T-helper 17 cell (primary cell): ENCODE results near the gene THYN1. TPM values are rescaled to one million over a fixed set of nuclear protein-coding genes. Genes with fewer than 3 reads are reported as not detected.
"Not testable (repeated sequence)": the region's sequence is repeated elsewhere in the genome, so short reads cannot be mapped to it uniquely, and the experiment has no call there.

ENCODE experiments used
- ATAC-seq: fragments of 150-1000 bp; cut with Tn5 transposase; 2 replicates; pipeline ENCODE4 v1.10.0; 2021; ENCODE audit warnings: mild to moderate bottlenecking, moderate library complexity
- DNase-seq, 3 donors: peaks; one replicate each; pipeline versions ENCODE4 v3.0.0 to v3.0.0-alpha.2; 2020 to 2021
- H3K9me3 ChIP-seq: one replicate; pipeline ENCODE4 v1.7.0; 2013; ENCODE audit warnings: low read length, mild to moderate bottlenecking; ENCODE audit not compliant: control insufficient read depth, poor library complexity, severe bottlenecking
- H3K27ac Mint-ChIP-seq: one replicate; pipeline ENCODE4 v1.8.0; 2022; ENCODE audit warnings: mild to moderate bottlenecking, moderate library complexity, mixed read lengths
- H3K27me3 Mint-ChIP-seq: one replicate; pipeline ENCODE4 v1.8.0; 2022; ENCODE audit warnings: mixed read lengths
- H3K36me3 Mint-ChIP-seq: one replicate; pipeline ENCODE4 v1.8.0; 2022; ENCODE audit warnings: low read depth, mixed read lengths
- H3K4me1 Mint-ChIP-seq: one replicate; pipeline ENCODE4 v1.8.0; 2022; ENCODE audit warnings: mild to moderate bottlenecking, mixed read lengths
- H3K4me3 Mint-ChIP-seq: one replicate; pipeline ENCODE4 v1.8.0; 2022; ENCODE audit warnings: mild to moderate bottlenecking, moderate library complexity, mixed read lengths
- total RNA-seq, 4 donors: library from RNA in 2 of 4; stranded (reverse) in 2 of 4; gene quantifications; one replicate each; pipeline ENCODE4 v1.2.3 and lab custom pipeline; 2022 to 2026

Gene THYN1
- total RNA-seq, 2 donors from 2014 or later: 32.9 to 36.5 TPM

DNA sequence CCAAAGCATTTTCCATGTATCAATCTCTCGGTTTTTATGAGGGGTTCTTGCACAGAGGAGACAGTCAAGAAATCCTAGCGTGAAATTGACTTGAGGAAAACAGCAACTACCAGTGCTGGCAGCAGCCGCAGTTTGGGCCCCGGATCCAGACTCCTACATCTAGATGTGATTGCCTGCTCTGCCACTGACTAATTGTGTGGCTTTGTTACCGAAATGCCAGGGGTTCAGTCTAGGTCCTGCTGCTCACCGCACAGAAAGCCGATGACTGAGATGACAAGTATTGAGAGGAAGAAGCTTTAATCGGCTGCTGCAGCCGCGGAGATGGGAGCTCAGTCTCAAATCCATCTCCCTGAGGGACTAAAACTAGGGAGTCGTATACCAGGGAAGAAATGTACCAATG, 14.8 kb upstream of the THYN1 start:
- no peak for DNase-seq
- H3K27me3 Mint-ChIP-seq: no peaks in the 10 kb centered on the region
- H3K36me3 Mint-ChIP-seq: peaks cover 4% of the 10 kb centered on the region
- peaks cover 27% of the 10 kb centered on the region for H3K4me1 Mint-ChIP-seq
- ATAC-seq: no peak
- peak overlapping the region; percentile 34 for H3K27ac Mint-ChIP-seq
- no peaks in the 10 kb centered on the region for H3K9me3 ChIP-seq
- H3K4me3 Mint-ChIP-seq: no peak overlapping the region

DNA sequence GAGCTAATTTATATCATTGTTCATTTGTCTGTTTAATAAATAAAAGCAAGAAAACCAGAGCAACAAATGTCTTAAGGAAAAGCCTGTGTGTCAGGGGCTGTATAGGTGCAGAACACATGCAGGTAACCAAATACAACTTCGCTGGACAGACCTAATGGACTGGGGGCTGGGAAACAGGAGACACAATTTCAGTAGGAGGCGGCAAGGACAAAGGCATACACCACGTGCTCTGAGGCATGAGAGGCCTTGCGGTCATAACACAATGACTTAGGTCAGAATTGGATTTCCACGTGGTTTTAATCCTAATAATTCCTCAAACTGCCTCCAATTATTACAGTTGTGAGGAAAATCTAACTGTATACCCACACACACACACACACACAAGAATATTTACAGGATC, 14.3 kb upstream of the THYN1 start:
- no peak for DNase-seq
- Mint-ChIP-seq H3K27ac (peak overlapping the region; percentile 34), H3K36me3 (peaks cover 4% of the 10 kb centered on the region), H3K4me3 (no peak overlapping the region), H3K27me3 (no peaks in the 10 kb centered on the region), H3K4me1 (peaks cover 24% of the 10 kb centered on the region)
- H3K9me3 ChIP-seq: no peaks in the 10 kb centered on the region
- no peak for ATAC-seq

DNA sequence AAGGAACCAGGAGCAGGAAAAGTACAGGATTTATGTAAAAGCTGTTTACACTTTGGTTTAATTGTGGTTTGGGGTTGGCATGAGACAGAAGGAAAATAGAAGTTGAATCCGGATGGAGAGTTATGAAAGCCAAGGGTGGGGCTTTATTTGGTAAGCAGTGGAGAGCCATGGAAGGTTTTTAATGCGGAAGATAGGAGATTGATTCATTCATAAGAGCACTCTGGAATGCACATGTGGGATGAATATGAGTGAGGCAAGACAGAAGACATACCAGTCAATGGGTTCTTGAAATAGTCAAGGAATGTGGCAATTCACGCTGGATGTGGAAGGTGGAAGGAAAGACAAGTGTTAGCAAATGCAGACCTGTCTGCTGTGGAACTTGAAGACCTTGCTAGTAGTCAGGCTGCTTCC, 13.7 kb upstream of the THYN1 start:
- Mint-ChIP-seq H3K4me1 (peaks cover 22% of the 10 kb centered on the region), H3K27me3 (no peaks in the 10 kb centered on the region), H3K27ac (peak overlapping the region; percentile 34), H3K4me3 (no peak overlapping the region), H3K36me3 (peaks cover 4% of the 10 kb centered on the region)
- DNase-seq (no peak), ATAC-seq (no peak)
- no peaks in the 10 kb centered on the region for H3K9me3 ChIP-seq

DNA sequence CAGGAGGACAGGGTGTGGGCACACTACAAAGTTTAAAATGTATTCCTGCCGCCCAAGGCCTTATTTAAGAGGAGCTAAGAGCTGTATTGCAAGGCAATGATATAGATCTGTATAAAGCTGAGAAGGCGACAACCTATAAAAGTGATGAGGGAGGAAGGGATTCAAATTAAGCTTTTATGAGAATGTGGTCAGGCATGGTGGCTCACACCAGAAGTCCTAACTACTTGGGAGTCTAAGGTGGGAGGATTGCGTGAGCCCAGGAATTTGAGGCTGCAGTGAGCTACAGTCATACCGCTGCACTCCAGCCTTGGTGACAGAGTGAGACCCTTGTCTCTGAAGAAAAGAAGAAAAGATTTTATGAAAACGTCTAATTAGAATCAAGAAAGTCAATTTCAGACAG, 13.3 kb upstream of the THYN1 start:
- no peak overlapping the region for H3K4me3 Mint-ChIP-seq
- peaks cover 2% of the 10 kb centered on the region for H3K36me3 Mint-ChIP-seq
- no peaks in the 10 kb centered on the region for H3K9me3 ChIP-seq
- no peaks in the 10 kb centered on the region for H3K27me3 Mint-ChIP-seq
- DNase-seq (no peak), ATAC-seq (no peak)
- H3K4me1 Mint-ChIP-seq: peaks cover 20% of the 10 kb centered on the region
- peak overlapping the region; percentile 34 for H3K27ac Mint-ChIP-seq

DNA sequence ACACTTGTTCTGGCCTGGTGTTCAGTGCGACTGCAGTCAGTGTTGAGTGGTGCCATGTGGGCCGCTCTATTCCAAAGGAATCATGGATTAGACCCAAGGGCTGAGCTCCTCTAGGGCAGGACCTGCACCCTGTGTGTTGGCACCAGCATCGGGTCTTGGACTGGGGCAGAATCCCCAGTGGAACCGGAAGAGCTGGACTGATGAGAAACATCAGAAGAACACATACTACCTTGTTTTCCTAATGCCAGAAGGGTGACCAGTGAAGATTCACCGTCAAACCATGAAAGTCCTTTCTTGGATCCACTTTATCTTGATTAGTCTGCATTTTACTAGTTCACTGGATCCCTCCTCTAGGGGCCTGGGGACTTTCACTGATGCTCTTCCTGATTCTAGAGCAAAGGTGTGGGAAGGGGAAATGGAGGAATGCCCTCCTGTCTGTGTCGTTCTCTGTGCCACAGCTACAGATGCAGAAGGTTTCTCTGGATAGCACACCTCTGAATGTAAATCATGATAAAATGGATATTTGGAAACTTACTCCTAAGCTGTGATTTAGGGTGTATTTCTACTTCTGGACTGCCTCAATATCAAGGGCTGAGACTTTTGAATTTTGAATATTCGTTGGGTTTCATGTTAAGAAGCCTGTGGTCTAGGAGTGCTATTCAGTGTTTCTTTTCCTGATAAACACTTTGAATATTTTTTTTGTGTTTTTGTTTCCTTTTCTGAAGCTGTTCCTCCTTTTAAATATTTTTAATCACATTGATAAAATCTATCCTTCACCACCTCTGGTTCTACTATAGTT, 12.0 kb upstream of the THYN1 start:
- peaks cover 8% of the 10 kb centered on the region for H3K4me1 Mint-ChIP-seq
- no peak for DNase-seq
- H3K36me3 Mint-ChIP-seq: peaks cover 2% of the 10 kb centered on the region
- no peaks in the 10 kb centered on the region for H3K27me3 Mint-ChIP-seq
- no peak overlapping the region for H3K4me3 Mint-ChIP-seq
- no peaks in the 10 kb centered on the region for H3K9me3 ChIP-seq
- ATAC-seq: no peak
- H3K27ac Mint-ChIP-seq: peak overlapping the region; percentile 60

DNA sequence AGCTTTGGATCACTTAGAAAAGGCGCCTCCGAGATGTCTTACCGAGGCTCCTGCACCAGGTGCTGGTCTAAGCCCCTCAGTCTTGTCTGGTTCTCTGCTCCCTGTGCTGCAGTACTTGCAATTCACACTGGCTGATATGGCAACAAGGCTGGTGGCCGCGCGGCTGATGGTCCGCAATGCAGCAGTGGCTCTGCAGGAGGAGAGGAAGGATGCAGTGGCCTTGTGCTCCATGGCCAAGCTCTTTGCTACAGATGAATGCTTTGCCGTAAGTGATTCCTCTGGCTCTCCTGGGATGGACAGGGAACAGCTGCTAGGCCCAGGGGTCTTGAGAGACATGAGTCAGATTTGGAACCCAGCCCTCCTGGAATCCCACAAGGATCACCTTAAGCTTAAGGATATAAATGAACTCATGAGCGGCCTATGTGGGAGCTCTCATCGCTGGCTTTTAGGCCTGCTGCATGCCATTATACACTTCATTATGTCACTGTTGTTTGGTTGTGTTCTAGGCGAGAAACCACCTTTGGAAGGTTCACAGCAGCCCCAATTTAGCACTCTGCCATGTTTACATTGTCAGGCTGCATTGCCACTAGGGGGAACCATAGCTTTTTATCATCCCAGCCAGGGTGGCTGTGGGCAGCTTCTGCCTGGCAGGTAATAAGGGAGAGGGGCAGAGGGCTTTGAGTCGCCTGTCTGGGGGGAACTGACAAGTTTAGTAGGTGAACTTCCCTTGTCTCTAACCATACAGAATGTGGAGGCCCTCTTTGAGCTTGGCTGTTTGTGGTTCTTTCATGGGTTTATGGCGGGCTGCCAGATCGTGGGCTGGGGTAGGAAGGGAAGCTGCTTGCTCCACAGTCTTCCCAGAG, 8.7 kb upstream of the THYN1 start:
- Mint-ChIP-seq H3K4me1 (peaks cover 11% of the 10 kb centered on the region), H3K4me3 (no peak overlapping the region), H3K27ac (no peak overlapping the region), H3K27me3 (no peaks in the 10 kb centered on the region), H3K36me3 (peaks cover 3% of the 10 kb centered on the region)
- DNase-seq: peak in 1 of 3 donors; percentile 31
- H3K9me3 ChIP-seq: no peaks in the 10 kb centered on the region
- peak; percentile 78 for ATAC-seq

DNA sequence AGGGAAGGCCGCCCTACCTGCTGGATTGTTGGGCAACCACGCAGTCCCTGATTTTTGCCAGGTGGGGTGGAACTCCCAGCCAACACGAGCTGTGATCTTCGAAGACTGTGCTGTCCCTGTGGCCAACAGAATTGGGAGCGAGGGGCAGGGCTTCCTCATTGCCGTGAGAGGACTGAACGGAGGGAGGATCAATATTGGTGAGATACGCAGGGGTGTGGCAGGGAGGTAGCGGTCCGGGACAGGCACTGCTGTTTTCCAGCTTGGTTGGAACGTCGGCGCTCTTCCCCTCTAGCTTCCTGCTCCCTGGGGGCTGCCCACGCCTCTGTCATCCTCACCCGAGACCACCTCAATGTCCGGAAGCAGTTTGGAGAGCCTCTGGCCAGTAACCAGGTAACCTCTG, 7.8 kb upstream of the THYN1 start:
- no peaks in the 10 kb centered on the region for H3K9me3 ChIP-seq
- ATAC-seq (no peak), DNase-seq (no peak)
- Mint-ChIP-seq H3K27me3 (no peaks in the 10 kb centered on the region), H3K4me1 (peaks cover 7% of the 10 kb centered on the region), H3K27ac (no peak overlapping the region), H3K4me3 (no peak overlapping the region), H3K36me3 (peaks cover 3% of the 10 kb centered on the region)

DNA sequence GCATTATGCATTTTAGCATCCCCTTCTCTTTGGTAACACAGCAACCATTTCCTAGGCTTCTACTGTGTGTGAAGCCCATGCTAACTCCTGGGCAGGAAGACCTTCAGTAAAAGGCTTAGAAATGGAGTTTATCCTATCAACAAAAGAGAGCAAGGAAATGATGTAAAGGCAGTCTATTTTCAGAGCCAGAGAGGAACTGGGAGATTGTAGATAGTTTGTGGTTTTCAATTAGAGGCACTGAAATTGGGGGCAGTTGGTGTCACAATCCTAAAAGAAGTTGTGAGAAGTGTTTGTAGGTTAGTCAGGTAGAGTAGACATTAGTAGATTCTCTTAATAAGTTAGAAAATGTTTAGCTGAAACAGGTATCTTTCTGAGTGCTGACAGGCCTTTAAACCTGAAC, 7.4 kb upstream of the THYN1 start:
- no peak for DNase-seq
- Mint-ChIP-seq H3K36me3 (peaks cover 3% of the 10 kb centered on the region), H3K27ac (peak overlapping the region; percentile 16), H3K4me3 (no peak overlapping the region), H3K27me3 (no peaks in the 10 kb centered on the region), H3K4me1 (peaks cover 10% of the 10 kb centered on the region)
- ATAC-seq: no peak
- H3K9me3 ChIP-seq: no peaks in the 10 kb centered on the region

DNA sequence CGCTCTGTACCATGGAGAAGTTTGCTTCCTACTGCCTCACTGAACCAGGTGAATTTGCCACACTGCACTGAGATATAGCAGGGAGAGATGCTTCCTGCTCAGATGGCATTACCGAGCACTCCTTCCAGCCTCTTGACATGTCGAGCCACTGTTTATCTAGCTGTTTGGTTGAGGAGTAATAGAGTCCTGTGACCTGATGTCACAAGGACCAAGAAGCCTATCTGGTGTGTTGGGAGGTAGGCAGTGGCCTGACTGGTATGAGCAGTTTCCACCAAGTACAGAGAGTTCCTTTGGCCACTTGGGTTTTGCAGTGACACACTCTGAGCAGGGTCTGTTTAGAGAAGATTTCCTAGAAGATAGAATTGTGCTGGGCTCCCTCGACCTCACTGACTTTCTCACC, 5.4 kb upstream of the THYN1 start:
- ATAC-seq (no peak), DNase-seq (no peak)
- Mint-ChIP-seq H3K4me3 (no peak overlapping the region), H3K4me1 (peaks cover 20% of the 10 kb centered on the region), H3K27ac (no peak overlapping the region), H3K36me3 (peaks cover 3% of the 10 kb centered on the region), H3K27me3 (no peaks in the 10 kb centered on the region)
- no peaks in the 10 kb centered on the region for H3K9me3 ChIP-seq

DNA sequence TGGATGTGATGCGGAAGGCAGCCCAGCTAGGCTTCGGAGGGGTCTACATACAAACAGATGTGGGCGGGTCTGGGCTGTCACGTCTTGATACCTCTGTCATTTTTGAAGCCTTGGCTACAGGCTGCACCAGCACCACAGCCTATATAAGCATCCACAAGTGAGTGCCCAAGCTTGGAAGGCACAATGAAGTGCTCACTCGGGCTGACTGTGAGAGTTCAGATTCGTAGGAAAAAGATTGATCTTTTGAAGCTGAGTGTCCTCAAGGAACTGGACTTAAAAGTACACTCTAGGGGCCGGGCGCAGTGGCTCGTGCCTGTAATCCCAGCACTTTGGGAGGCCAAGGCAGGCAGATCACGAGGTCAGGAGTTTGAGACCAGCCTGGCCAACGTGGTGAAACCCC, 3.9 kb upstream of the THYN1 start:
- Mint-ChIP-seq H3K27ac (no peak overlapping the region), H3K36me3 (peaks cover 5% of the 10 kb centered on the region), H3K27me3 (no peaks in the 10 kb centered on the region), H3K4me1 (peaks cover 30% of the 10 kb centered on the region), H3K4me3 (no peak overlapping the region)
- H3K9me3 ChIP-seq: no peaks in the 10 kb centered on the region
- ATAC-seq (no peak), DNase-seq (no peak)

DNA sequence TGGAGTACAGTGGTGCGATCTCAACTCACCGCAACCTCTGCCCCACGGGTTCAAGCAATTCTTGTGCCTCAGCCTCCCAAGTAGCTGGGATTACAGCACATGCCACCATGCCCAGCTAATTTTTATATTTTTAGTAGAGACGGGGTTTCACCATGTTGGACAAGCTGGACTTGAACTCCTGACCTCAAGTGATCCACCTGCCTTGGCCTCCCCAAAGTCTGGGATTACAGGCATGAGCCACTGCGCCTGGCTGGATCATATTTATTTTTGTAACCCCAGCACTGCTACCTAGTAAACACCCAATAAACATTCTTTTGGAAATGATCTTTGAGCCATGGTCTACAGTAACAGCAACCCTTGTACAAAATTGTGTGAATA, 2.0 kb upstream of the THYN1 start:
- Mint-ChIP-seq H3K4me3 (peak overlapping the region; percentile 15), H3K4me1 (peaks cover 31% of the 10 kb centered on the region)
- not testable (repeated sequence) for ATAC-seq, DNase-seq, H3K27ac Mint-ChIP-seq, H3K36me3 Mint-ChIP-seq, H3K9me3 ChIP-seq, H3K27me3 Mint-ChIP-seq

DNA sequence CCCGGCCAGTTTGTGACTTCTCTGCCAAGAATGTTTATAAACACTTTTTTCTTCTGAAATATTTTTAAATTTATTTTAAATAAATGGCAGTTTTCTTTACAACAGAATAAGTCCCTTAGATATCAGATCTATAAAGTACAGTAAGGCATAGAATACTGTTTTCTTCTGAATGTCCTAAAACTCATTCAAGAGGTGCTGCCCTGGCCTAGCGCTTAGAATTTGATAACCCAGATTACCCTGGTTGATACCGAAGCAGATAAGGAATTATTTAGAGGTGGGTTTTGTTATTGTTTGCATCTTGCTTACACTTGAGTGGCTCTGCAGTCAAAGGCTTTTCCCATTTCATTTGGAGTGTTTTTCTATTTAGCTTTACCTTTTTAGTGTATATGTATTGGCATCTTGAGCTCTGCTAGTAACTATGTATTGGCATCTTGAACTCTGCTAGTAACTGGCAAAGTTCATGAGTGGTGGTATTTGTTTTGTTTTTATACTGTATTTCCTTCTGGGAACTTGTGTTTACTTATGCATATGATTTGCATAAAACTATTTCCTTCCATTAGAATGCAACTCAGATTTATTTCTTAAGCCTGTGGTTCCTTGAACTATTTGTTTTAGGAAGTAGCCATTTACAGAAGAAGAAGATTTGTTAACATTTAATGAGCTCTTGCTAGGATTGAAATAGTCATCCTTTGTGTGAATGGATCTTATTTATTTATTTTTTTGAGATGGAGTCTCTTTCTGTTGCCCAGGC, 1.5 kb upstream of the THYN1 start:
- DNase-seq (no peak), ATAC-seq (no peak)
- H3K9me3 ChIP-seq: no peaks in the 10 kb centered on the region
- Mint-ChIP-seq H3K4me1 (peaks cover 31% of the 10 kb centered on the region), H3K27ac (no peak overlapping the region), H3K36me3 (peaks cover 5% of the 10 kb centered on the region), H3K27me3 (no peaks in the 10 kb centered on the region), H3K4me3 (peak overlapping the region; percentile 98)
